ENCODE measurements around the gene DLGAP5.

The DLGAP5 gene

DNA sequence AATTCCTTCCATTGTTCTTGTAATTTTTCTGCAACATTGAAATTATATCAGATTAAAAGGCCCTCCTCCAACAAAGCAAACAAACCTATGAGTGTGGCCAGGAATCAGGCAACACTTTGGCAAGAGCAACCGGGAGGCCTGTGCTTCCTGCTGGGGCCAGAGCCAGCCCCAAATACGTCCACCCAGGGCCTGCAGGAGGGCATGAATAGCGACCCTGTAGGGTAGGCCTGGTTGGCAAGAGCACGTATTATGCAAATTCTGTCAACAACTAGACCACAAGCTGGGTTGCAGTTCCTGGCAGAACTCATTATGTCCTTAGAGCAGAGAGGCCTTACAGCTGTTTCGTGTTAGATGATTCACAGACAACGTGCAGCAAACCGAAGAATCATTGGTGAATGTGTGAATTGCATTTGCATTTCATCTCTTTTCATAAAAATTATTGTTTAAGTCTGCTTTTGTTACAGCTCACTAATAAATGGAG lies 89.2 kb downstream of the DLGAP5 start:
- TF ChIP-seq MYC (IDR thresholded peaks at IDR 0.05; ENCODE audit: low read depth, low read length) (peak; percentile 87), POLR2A (IDR thresholded peaks at IDR 0.05; ENCODE audit: extremely low read depth, insufficient read length) (peak; percentile 24)
- TF ChIP-seq, protein P1, sequence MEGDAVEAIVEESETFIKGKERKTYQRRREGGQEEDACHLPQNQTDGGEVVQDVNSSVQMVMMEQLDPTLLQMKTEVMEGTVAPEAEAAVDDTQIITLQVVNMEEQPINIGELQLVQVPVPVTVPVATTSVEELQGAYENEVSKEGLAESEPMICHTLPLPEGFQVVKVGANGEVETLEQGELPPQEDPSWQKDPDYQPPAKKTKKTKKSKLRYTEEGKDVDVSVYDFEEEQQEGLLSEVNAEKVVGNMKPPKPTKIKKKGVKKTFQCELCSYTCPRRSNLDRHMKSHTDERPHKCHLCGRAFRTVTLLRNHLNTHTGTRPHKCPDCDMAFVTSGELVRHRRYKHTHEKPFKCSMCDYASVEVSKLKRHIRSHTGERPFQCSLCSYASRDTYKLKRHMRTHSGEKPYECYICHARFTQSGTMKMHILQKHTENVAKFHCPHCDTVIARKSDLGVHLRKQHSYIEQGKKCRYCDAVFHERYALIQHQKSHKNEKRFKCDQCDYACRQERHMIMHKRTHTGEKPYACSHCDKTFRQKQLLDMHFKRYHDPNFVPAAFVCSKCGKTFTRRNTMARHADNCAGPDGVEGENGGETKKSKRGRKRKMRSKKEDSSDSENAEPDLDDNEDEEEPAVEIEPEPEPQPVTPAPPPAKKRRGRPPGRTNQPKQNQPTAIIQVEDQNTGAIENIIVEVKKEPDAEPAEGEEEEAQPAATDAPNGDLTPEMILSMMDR (IDR thresholded peaks at IDR 0.05; ENCODE audit: low read depth, low read length), result no peak
- TF ChIP-seq, protein P2, sequence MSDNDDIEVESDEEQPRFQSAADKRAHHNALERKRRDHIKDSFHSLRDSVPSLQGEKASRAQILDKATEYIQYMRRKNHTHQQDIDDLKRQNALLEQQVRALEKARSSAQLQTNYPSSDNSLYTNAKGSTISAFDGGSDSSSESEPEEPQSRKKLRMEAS (IDR thresholded peaks at IDR 0.05; ENCODE audit: low read depth, low read length), result peak; percentile 84
- DNase-seq (ENCODE audit: low read depth), result peak; percentile 94
- no peak overlapping the region for H3K4me3 ChIP-seq (ENCODE audit: low read depth, low read length)

GRCh38 chr14:55101698-55102097 lies 89.7 kb downstream of the DLGAP5 start:
- TF ChIP-seq, protein P2 (IDR thresholded peaks at IDR 0.05; ENCODE audit: low read depth, low read length), result no peak
- TF ChIP-seq MYC (IDR thresholded peaks at IDR 0.05; ENCODE audit: low read depth, low read length) (no peak), POLR2A (IDR thresholded peaks at IDR 0.05; ENCODE audit: extremely low read depth, insufficient read length) (no peak)
- TF ChIP-seq, protein P1 (IDR thresholded peaks at IDR 0.05; ENCODE audit: low read depth, low read length), result no peak
- no peak for DNase-seq (ENCODE audit: low read depth)
- H3K4me3 ChIP-seq (ENCODE audit: low read depth, low read length), result no peak overlapping the region

DNA sequence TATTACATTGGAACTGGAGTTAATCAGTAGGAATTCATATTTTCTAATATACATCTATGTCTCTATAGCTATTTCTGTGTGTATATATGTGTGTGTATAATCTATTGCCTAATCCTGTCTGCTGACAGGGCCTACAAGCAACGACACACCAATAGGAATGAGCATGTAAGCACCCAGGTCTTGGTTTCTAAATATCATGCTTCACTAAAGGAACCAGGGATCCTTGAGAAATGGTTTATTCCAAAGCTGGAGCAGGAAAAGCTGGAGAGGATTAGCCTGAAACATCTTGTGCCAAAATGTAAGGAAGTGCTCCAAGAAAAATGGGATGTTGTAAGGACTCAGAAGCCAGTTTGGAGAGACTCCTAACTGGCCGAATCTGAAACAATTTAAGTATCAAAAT lies 91.6 kb downstream of the DLGAP5 start:
- DNase-seq (ENCODE audit: low read depth), result no peak
- no peak overlapping the region for H3K4me3 ChIP-seq (ENCODE audit: low read depth, low read length)
- TF ChIP-seq MYC (IDR thresholded peaks at IDR 0.05; ENCODE audit: low read depth, low read length), result no peak
- no peak for TF ChIP-seq POLR2A (IDR thresholded peaks at IDR 0.05; ENCODE audit: extremely low read depth, insufficient read length)

GRCh38 chr14:55098561-55098898 lies 92.9 kb downstream of the DLGAP5 start:
- DNase-seq (ENCODE audit: low read depth), result no peak
- H3K4me3 ChIP-seq (ENCODE audit: low read depth, low read length), result no peak overlapping the region
- no peak for TF ChIP-seq POLR2A (IDR thresholded peaks at IDR 0.05; ENCODE audit: extremely low read depth, insufficient read length)
- no peak for TF ChIP-seq MYC (IDR thresholded peaks at IDR 0.05; ENCODE audit: low read depth, low read length)
- TF ChIP-seq, protein P1 (IDR thresholded peaks at IDR 0.05; ENCODE audit: low read depth, low read length), result no peak
- TF ChIP-seq, protein P2 (IDR thresholded peaks at IDR 0.05; ENCODE audit: low read depth, low read length), result no peak
